A673 (cell line): ENCODE results near the gene B9D1.

ENCODE experiments used
- CTCF ChIP-seq: fragments of 300-800, 200-600 bp; sonication (generic); conservative IDR thresholded peaks from 2 replicates; pipeline ENCODE4 v1.5.1; 2017; ENCODE audit warnings: low read depth, mild to moderate bottlenecking, antibody characterized with exemption, low read length, moderate library complexity, mixed read lengths
- EZH2 ChIP-seq: fragments of 200-600 bp; sonication (generic); IDR thresholded peaks from 2 replicates; pipeline ENCODE4 v1.6.1; 2017; ENCODE audit warnings: borderline replicate concordance, low read depth, mild to moderate bottlenecking, mixed read lengths, antibody characterized with exemption, low read length; ENCODE audit not compliant: poor library complexity, severe bottlenecking

GRCh38 chr17:19402171-19402570, 39.6 kb upstream of the B9D1 start:
- no peak for TF ChIP-seq CTCF
- no peak for TF ChIP-seq EZH2
